ENCODE measurements around the gene CORO2A. TPM values are rescaled to one million over a fixed set of nuclear protein-coding genes. Genes with fewer than 3 reads are reported as not detected.

The CORO2A gene
- total and polyA plus RNA-seq, 2 of the 4 experiments (the other 2 are of a cell fraction): 1.9 to 2.2 TPM

- peak overlapping the region; percentile 15; the same call in 1 of the 2 replicates for H3K9ac ChIP-seq (ENCODE audit: low read depth, low read length)
- 0 out of 2 replicates have a peak overlapping the region, but pooled peaks have one; percentile 0 for H3K27ac ChIP-seq (ENCODE audit: insufficient read depth, low read length)
- intact Hi-C loops (cut with micrococcal nuclease): loop anchor here (1.0 to 5.0 kb wide), 5 partner anchors 118 to 633 kb away; partner anchors contain the start of genes CORO2A and GABBR2
- H2BK5ac ChIP-seq (ENCODE audit: low read depth, low read length, poor library complexity, severe bottlenecking): no peak overlapping the region
- ATAC-seq (ENCODE audit: low read depth) (peak; percentile 91), DNase-seq (peak; percentile 59)
- no peak overlapping the region for H4K91ac ChIP-seq (ENCODE audit: insufficient read depth, low read depth, low read length)
- no peak overlapping the region for H3K18ac ChIP-seq (ENCODE audit: low read depth, low read length)
- H2AK5ac ChIP-seq (ENCODE audit: low read depth, low read length): peak overlapping the region; percentile 63; the same call in 1 of the 2 replicates
- WGBS, 2 experiments (ENCODE audit: extremely low coverage in 2 of 2, insufficient read length in 1 of 2): 33% methylated on average over 3 of the region's 13 CpGs; no CpG with 5 or more reads in 1 of the 2 experiments
- no peak overlapping the region for H3K14ac ChIP-seq (replicated peaks; ENCODE audit: low read depth, low read length)
- no TSS peak for BruUV-seq (replicated peaks)
- peaks cover 2% of the 10 kb centered on the region; the same call in 1 of the 2 replicates for H3K9me1 ChIP-seq (ENCODE audit: insufficient read depth, low read length)
- peak overlapping the region; percentile 73 for H2AFZ ChIP-seq (replicated peaks; ENCODE audit: low read length, poor library complexity)
- H2AK9ac ChIP-seq (replicated peaks; ENCODE audit: low read depth, low read length, poor library complexity): peak overlapping the region; percentile 89
- H3K4me1 ChIP-seq (ENCODE audit: control insufficient read depth, insufficient read depth, low read length): peaks cover 5% of the 10 kb centered on the region
- H2BK15ac ChIP-seq (ENCODE audit: low read depth, low read length): no peak overlapping the region; the same call in 2 of the 3 replicates
- H2BK120ac ChIP-seq (ENCODE audit: low read depth, low read length): peak overlapping the region; percentile 35; the same call in 1 of the 2 replicates
- no peak overlapping the region for H2BK20ac ChIP-seq (ENCODE audit: low read depth, low read length)
- in situ Hi-C loops (cut with MboI; ENCODE audit: low sequenced_read_pairs): loop anchor here (5.0 kb wide), 1 partner anchor 188 kb away; no protein-coding TSS in a partner anchor
- no peak overlapping the region for H3K4me2 ChIP-seq (ENCODE audit: low read depth, low read length)
- dilution Hi-C loops (cut with HindIII; ENCODE audit: low sequenced_read_pairs, unreplicated experiment): no loop called here
- peaks cover 19% of the 10 kb centered on the region for H3K36me3 ChIP-seq (ENCODE audit: control insufficient read depth, insufficient read depth, low read length)
- ChIA-PET POLR2A (ENCODE audit: unreplicated experiment) (interaction anchor here (0.7 kb wide), 1 partner anchor 18 kb away, joined by 3 read pairs; no protein-coding TSS in a partner anchor), CTCF (interaction anchor here (0.7 to 1.0 kb wide), 4 partner anchors 15 to 39 kb away, joined by 3 to 5 read pairs (median 3); no protein-coding TSS in a partner anchor)
- H3K4ac ChIP-seq (ENCODE audit: low read depth, low read length): peak overlapping the region; percentile 59; the same call in 1 of the 2 replicates
- peak overlapping the region; percentile 39; the same call in 1 of the 2 replicates for H3K23ac ChIP-seq (ENCODE audit: low read depth, low read length)
- H4K8ac ChIP-seq (ENCODE audit: low read depth in 2 of 2, low read length in 2 of 2): peak overlapping the region in 1 of 2 experiments; percentile 83; a peak in 2 of 4 replicates
- H4K20me1 ChIP-seq (ENCODE audit: insufficient read depth, low read length): peaks cover 27% of the 10 kb centered on the region
- peaks cover 16 to 70% of the 10 kb centered on the region in 2 experiments for H3K79me1 ChIP-seq (ENCODE audit: low read depth in 1 of 2, low read length in 2 of 2)
- H4K5ac ChIP-seq (ENCODE audit: low read depth, low read length): no peak overlapping the region; the same call in 1 of the 2 replicates
- H3K4me3 ChIP-seq (ENCODE audit: insufficient read depth, low read depth, low read length): no peak overlapping the region
- no peak overlapping the region for H3K56ac ChIP-seq (ENCODE audit: extremely low read depth, insufficient read depth, low read length)
- no peaks in the 10 kb centered on the region for H3K27me3 ChIP-seq (ENCODE audit: control insufficient read depth, insufficient read depth, low read length)
- no peaks in the 10 kb centered on the region for H3K9me3 ChIP-seq (ENCODE audit: control insufficient read depth, insufficient read depth, low read length)
- TF ChIP-seq MXI1 (IDR thresholded peaks at IDR 0.05; ENCODE audit: borderline replicate concordance, low read depth, low read length) (no peak), SMC3 (IDR thresholded peaks at IDR 0.05; ENCODE audit: low read depth, low read length) (peak; percentile 75), MAFK (IDR thresholded peaks at IDR 0.05; ENCODE audit: low read depth, low read length) (no peak), USF2 (IDR thresholded peaks at IDR 0.05; ENCODE audit: low read depth, low read length) (no peak), NFE2L2 (IDR thresholded peaks at IDR 0.05; ENCODE audit: low read depth, low read length) (no peak), ELK1 (IDR thresholded peaks at IDR 0.05; ENCODE audit: borderline replicate concordance, low read depth, low read length) (no peak), CTCF (conservative IDR thresholded peaks at IDR 0.05; ENCODE audit: low read depth, low read length) (peak; percentile 94), RAD21 (IDR thresholded peaks at IDR 0.05; ENCODE audit: low read length) (peak; percentile 85), FOS (IDR thresholded peaks at IDR 0.05; ENCODE audit: low read depth, low read length) (no peak), RFX5 (IDR thresholded peaks at IDR 0.05; ENCODE audit: low read depth, low read length) (no peak), BHLHE40 (IDR thresholded peaks at IDR 0.05; ENCODE audit: low read depth, low read length) (no peak), CHD1 (IDR thresholded peaks at IDR 0.05; ENCODE audit: low read depth, low read length) (no peak)
These were observed 118.1 kb downstream of the CORO2A start for GRCh38 chr9:98074115-98074990.

Measured in IMR-90 (cell line).